HUDEP-2 (cell line): ENCODE results near the gene DIP2B.

Experiments
- DNase-seq, 76 experiments: peaks; one replicate each; lab custom pipeline; 2025; ENCODE audit not compliant: unreplicated experiment in 76 of 76; lab: John Stamatoyannopoulos, UW

The DIP2B gene

DNA sequence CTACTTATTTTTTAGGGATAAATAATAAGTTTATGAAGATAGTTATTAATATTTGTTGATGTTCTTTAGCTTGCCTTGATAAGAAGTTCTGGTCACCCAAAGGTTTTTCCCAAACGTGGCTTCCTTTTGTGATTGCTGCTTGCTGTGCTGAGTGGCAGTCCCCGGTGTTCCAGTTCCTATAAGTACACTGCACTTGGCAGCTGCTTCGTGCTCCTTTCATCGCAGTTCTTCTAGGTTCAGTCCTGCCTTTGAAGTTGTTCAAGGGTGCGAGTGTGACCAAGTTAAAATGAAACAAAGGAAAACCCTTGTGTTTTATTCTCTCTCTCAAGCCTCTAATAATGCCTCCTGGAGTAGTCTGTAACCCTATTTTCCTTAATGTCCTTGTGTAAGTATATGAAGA lies 130.6 kb downstream of the DIP2B start:
- no peak for DNase-seq

DNA sequence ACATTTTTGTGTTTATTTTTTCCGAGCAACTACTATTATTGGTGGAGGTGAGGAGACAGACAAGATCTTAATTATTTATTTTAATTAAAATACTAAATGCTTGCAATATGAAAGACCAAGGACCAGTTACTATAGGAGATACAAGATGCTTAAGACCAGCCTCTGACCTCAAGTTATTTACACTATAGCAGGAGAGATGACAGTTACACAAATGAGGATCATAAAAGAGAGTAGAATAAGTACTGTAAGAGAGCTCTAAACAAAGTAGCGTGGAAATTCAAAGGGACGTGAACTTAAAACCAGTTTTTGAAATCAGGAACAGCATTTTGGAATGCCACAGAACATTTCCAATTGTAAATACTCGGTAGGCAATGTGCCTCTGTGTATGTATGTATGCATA lies 131.1 kb downstream of the DIP2B start:
- DNase-seq: no peak

DNA sequence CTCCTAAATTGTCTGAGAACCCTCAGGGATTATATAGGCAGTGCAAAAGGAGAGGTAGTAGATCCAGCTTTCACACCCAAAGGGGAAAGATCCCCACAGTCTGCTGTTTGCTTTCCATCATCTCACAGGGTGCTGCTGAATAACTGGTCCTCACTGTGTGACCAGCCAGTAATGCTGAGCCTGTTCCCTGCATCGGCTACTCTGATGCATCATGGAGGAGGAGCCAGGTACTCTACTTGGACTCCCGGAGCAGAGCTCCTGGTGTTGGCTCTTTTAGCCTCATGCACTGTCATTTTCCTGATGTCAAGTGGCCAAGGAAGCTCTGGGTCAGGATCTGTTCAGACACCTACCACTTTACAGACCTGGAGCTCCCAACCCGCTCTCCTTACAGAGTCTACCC lies 131.7 kb downstream of the DIP2B start:
- no peak for DNase-seq

DNA sequence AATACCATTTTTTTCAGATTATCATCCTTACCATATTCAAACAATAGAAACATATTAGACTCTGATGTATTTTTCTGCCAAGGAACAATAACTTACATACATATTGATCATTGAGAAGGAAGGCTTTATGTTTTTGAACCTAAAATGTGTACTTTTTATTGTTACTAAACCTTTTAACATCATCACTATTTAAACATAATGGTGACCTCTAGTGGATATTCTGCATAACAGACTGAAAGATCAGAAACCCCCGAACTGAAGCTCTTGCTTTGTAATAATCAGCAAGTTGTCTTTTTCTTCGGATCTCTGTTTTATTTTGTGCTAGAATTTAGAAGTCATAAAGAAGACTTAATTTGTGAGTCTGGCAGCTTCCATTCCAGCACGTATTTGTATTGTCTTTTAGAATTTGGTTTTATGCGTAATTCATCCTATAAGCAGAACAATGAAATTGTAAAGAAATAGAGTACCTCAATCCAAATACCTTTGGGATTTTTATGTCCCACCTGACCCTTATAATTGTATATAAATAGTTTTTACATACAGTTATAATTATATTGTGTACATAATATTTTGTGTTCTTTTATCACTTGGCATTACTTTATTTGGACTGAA lies 133.2 kb downstream of the DIP2B start:
- DNase-seq: peak in 11 of 76 experiments; percentile 3 to 23 (median 17)

DNA sequence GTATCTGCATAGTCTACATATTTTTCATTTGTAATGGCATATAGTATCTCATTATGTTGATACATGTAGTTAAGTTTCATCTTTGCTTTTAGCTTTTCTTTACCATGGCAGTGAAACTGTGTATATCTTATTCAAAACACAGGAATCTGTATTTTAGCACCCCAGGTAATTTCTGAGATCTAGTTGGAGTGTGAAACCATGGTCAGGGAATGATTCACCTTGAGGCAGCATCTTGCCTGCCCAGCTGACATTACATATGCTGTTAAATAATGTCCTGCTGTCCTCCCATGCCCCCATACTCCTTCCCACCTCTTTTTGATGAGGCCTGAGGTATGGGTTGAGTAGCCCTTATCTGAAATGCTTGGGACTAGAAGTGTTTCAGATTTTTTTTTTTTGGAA lies 133.7 kb downstream of the DIP2B start:
- DNase-seq: no peak

DNA sequence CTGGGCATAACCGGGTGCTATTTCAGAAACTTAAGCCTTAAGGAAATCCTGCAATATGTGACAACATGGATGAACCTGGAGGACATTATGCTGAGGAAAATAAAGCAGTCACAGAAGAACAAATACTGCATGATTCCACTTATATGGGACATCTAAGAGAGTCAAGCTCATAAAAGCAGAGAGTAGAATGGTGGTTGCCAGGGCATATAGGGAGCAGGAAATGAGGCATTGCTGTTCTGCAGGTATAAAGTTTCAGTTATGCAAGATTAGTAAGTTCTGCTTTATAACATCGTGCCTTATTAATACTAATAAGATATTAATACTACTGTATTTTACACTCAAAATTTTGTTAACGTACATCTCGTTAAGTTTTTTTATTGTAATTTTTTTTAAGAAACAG lies 134.9 kb downstream of the DIP2B start:
- DNase-seq: no peak

DNA sequence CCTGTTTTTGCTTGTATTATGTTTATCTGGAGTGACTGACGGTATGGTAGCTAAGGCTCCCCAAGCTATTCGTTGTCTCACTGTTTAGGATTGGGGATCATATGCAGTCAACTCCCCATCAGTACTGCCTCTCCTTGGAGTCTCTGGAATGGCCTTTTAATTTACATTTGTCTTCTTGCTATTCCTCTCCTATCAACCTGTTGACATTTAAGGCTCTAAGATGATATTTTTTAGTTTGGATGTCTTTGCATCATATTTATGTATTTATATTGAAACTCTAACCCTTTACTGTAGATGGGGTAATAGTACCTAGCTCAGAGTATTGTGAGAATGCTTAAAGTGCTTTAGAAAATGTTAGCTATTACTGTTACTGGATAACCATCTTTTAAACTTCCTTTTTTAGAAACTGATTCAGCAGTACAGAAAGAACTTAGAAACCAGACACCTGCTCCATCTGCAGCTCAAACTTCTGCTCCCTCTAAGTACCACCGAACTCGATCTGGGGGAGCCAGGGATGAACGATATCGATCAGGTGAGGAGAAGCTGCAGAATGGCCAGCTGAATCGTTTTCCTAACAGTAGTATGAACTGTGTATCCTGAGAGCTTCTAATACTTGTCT lies 135.6 kb downstream of the DIP2B start:
- DNase-seq: no peak

DNA sequence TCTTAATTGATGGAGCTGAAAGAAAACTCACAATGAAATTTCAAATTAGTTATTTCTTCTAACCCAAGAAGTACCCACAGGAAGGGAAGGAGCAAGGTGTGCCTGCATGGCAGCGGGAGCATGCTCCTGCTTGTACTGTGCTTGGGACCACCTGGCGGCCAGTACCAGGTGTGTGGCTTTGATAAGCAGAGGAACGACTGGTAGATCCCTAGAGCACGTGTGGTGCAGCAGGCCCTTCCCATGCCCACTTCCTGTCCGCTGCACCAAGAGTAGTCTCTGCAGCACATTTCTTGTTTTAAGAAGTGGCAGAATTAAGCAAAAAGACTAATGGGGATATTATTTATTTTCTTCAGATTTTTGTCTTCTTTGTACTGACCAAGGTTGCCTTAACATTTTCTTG lies 136.8 kb downstream of the DIP2B start:
- peak in 69 of 76 experiments; percentile 4 to 82 (median 44) for DNase-seq

DNA sequence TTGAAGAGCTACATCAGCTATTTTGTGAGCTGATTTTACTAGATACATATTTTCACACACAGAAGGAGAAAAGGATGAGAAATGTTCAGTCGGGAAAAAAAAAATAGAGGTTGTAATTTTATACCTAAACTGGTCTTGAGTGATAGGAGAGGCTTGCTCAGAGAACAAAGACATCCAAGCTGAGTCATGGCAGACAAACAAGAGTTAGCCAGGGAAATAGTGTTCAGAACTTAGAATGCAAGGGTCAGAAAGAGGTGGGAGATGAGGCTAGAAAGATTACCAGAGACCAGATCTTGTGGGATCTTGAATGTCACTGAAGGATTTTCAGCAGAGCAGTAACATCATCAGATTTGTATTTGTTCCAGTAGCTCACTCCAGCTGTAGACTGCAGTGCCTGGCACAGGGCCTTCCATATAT lies 137.3 kb downstream of the DIP2B start:
- DNase-seq: peak in 2 of 76 experiments; percentile 6 to 43

DNA sequence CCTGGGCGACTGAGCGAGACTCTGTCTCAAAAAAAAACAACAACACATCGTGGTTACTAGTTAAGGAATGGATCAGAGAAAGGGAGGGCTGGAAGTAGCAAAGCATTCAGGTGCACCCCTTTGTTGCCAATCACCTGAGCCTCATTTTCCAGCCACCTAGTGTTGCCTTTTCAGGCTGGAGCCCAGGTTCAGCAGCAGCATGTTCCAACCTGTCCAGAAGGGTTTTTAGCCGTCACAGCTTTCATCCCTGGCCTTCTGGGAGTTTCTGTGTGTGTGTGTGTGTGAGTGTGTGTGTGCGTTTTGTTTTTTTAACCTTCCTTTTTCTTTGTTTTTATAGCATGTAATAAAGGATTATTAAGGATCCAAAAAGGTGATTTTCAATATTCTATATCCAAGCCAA lies 138.0 kb downstream of the DIP2B start:
- DNase-seq: no peak

DNA sequence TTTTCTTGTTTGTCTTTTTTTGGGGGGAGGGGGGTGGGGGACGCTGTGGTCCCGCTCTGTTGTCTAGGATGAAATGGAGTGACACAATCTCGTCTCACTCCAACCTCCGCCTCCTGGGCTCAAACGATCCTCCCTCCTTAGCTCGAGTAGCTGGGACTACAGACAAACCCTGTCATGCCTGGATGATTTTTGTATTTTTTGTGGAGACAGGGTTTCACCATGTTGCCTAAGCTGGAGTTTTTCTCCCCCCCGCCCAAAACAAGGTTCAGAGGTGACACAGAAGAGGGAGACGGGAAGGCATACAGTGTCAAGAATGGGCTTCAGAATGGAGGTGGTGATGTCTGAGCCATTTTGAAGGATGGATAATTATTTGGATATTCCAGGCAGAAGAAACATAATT lies 142.2 kb downstream of the DIP2B start:
- no peak for DNase-seq

DNA sequence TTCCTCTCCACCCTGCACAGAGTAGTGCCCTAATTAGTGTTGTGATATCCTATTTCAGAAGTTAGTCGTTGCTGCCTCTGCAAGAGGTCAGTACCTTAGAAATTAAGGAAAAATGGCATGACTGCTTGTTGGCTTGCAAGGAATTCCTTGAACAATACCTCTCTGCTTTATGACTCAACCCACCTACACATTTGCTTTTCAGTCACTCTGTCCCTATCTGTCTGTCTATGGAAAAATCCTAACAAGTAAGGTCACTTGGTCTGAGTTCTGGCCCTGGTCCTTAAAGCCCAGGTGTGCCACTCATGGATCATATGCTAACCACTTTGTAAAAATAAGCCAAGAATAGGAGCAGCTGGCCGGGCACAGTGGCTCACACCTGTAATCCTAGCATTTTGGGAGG lies 142.7 kb downstream of the DIP2B start:
- DNase-seq: no peak

DNA sequence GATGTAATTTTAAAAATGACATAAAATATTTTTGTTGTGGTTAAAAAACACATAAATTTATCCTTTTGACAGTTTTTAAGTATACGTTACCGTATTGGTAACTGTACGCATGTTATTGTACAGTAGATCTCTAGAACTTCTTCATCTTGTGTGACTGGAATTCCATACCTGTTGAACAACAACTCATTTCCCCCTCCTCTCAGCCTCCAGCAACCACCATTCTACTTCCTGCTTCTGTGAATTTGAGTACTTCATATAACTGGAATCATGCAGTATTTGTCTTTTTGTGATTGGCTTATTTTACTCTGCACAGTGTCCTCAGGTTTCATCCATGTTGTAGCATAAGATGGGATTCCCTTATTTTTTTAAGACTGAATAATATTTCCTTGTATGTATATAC lies 145.5 kb downstream of the DIP2B start:
- DNase-seq: no peak

DNA sequence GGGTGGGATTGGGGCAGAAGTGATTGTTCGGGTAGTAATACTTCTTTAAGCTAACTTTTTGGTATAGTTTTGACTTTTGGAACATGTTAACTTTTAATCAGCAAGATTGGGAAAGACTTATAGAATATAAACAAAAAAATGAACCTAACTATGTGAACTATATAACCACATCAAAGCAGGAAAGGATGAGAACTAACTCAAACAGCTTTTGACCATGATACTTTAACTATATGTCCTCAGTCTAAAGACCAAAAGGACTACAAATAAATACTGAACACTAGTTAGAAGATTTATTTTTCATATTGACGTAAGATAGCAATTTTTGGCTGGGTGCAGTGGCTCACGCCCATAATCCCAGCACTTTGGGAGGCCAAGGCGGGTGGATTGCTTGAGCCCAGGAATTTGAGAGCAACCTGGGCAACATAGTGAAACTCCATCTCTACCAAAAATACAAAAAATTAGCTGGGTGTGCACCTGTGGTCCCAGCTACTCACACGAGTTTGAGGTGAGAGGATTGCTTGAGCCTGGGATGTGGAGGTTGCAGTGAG lies 150.7 kb downstream of the DIP2B start:
- DNase-seq: no peak

DNA sequence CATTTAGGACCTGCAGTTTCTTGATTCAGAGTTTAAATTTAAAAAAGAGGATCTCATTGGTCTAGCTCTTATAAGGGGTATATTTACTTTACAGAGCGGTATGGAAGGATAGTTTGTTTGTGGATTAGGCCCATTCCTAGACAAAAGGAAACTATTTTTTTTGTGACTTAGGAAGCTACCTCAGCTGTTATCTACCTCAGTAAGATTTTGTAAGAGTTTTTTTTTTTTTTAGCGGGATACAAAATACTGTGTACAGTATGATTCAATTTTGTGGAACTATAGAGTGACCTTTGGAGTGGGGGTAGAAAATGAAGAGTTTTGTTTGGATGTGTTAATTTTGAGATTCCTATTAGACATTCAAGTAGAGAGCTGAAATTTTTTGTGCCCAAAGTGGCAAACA lies 154.5 kb downstream of the DIP2B start:
- DNase-seq: no peak

DNA sequence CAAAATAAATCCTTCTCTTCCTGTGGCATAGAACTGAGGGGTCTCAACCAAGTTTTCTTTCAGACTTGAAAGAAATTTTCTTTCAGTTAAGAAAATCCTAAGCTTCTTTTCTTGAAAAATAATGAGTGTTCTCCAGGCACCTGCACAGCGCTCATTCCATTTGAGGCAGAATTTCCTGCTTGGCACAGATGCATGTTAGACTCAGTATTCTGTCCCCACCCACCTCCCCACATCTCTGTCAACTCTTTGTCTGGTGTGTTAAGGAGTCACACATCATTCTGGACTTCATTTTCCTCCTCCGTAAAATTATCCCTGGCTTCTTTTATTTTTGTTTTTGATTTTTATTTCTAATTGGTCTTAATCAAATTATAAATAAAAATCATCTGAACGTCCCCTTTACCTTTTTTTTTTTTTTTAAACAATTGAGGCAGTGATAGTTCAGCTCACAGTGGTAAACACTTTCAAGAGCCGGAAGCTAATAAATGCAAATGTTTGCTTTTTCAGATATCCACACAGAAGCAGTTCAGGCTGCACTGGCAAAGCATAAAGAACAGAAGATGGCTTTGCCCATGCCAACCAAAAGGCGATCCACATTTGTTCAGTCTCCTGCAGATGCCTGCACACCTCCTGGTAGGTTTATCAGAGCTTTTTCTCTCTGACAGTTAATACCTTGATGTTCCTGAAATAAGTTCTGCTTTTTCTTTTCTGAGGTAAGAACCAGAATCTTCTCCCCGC lies 155.1 kb downstream of the DIP2B start:
- DNase-seq: no peak

DNA sequence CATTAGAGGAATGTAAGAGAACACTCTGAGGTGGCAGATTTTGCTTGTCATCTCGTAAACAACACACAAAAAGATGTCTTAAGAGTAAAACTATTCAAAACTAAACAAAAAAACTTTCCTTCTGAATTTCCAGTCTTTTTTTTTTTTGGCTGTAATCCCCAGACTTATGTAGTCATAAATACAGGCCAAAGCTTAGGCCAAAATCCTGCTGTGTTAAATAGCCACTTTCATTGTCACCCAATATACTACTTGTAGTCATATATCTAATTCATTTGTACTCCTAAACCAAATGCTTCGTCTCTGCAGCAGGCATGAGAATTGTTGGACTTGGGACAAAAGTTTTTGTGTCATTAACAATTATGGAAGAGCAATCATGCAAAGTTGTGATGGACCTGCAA lies 155.6 kb downstream of the DIP2B start:
- DNase-seq: no peak

DNA sequence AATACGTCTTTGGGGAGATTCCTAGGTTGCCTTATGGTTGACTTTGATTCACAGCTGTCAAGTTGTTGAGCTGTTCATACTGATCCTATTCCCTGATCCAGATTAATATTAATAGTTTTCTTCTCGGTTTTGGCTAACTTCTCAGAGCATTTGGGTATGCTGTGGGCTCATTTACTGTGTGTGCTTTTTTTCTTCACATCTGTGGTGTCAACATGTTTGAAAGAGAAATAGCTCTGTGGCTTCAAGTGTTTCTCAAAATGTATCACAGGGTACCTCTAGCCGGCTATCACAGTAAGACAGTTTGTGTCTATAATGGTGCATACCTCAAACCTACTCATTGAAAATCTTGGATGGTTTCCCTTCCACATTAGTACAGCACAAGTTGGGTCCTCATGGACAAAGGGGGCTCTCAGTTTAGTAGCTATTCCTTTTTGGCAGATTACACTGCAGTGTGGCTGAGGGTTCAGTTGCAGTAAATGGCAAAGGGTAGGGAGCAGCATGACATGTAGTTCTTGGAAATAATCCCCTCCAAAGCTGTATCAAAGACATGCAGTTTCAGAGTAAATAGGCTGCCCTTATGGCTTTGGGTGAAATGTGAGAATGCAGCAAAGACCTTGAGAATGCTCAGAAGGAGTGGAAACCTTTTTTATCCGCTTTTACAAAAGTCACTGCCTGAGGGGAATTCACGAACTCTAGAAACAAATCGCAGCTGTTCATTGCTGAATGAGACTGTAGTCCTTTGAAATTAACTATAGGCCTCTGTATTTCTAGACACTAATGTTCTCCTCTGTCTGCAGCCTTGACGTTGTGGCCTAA lies 156.7 kb downstream of the DIP2B start:
- DNase-seq: no peak

DNA sequence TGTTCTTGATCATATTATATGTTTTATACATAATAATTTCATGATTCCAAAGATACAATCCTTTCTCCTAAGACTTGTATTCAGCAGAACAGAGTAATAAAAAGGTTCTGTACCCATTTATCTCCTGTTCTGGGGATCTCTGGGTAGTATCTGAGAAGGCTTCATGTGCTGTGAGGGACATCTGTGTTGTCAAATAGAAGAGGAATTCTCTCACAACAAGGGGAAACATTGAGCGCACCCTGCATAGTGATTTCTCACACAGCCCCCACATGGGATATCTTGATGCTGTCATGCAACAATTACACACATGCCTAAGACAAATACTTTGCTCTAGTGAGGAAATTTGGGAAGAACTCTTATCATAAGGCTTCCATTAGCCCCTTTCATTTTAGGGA lies 157.3 kb downstream of the DIP2B start:
- no peak for DNase-seq

DNA sequence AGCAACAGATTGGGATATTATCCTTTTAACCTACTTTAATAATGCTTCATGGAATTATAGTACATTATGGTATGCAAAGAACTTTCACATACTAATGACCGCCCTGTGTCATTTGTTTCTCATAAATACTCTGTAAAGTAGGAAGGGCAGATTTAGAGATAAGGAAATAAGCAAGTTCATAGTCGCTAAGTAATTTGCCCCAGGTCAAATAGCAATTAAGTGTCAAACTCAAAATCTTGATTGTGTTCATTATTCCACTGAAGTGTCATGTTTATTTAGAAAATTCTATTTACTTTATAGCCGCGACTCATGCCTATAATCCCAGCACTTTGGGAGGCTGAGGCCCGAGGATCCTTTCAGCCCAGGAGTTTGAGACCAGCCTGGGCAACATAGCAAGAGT lies 160.4 kb downstream of the DIP2B start:
- no peak for DNase-seq

DNA sequence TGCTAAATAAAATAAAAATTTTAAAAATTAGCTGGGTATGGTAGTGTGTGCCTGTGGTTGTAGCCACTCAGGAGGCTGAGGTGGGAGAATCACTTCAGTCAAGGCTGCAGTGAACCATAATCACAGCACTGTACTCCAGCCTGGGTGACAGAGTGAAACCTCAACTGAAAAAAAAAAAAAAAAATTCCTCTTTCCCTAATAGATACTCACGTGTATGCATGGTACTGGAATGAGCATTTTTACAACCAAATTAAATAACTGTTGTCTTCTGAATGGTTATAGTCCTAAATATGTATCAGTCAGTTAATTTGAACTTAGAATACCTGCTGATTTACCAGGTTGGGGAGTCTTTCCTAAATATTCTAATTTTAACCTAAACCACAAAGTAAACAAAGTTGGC lies 160.8 kb downstream of the DIP2B start:
- DNase-seq: no peak
